ENCODE results near the gene ARTN. TPM values are rescaled to one million over a fixed set of nuclear protein-coding genes. Genes with fewer than 3 reads are reported as not detected.

ARTN gene
- total and polyA plus RNA-seq, 9 of the 15 experiments (the other 6 are each of a cell fraction or from before 2014, with no cell fraction given) = 0.06 to 0.38 TPM; not detected in 7

DNA sequence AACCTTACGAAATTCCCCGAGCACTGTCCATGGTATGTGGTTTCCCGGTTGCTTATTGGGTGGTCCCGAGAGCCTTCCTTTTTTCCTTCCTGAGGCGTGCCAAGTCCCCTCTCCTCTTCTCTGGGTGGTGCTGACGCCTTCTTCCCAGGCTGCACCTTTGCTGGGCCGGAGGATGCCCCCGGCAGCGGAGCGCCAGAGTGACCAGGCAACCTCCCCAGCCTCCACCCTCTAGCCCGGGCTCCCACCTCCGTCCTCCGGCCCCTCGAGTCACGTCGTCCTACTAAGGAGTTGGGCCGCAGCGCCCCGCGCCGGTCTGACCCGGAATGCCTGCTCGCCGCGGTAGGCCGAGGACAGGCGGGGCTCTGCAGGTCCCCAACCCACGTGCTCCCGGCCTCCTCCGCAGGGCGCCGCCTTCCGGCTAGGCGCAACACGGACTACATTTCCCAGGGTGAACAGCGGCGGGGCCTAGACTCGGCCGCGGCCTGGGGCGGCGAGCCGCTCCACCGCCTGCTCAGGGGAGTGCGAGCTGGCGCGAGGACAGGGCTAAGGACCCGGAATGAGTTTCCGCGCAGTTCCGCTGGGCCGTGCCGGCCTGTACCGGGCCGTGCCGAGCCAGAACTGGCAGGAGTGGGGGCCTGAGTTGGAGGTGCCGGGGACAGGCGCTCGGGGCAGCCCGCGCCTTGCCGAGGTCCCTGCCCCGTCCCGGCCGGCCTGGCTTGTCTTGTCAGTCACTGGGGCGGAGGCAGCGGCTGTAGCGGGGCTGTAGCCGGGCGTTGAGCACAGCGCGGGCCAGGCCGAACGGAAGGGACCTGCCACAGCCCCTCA, 12.8 kb downstream of the ARTN start, which contains the start of gene IPO13 (continued):
- TF ChIP-seq, protein P1, sequence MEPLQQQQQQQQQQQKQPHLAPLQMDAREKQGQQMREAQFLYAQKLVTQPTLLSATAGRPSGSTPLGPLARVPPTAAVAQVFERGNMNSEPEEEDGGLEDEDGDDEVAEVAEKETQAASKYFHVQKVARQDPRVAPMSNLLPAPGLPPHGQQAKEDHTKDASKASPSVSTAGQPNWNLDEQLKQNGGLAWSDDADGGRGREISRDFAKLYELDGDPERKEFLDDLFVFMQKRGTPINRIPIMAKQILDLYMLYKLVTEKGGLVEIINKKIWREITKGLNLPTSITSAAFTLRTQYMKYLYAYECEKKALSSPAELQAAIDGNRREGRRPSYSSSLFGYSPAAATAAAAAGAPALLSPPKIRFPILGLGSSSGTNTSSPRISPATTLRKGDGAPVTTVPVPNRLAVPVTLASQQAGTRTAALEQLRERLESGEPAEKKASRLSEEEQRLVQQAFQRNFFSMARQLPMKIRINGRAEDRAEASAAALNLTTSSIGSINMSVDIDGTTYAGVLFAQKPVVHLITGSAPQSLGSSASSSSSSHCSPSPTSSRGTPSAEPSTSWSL (CRISPR knock-in tag; IDR thresholded peaks at IDR 0.05; ENCODE audit: borderline replicate concordance) = no peak
- no peak for TF ChIP-seq WHSC1 (IDR thresholded peaks at IDR 0.05; ENCODE audit: low read length)
- TF ChIP-seq, protein P2, sequence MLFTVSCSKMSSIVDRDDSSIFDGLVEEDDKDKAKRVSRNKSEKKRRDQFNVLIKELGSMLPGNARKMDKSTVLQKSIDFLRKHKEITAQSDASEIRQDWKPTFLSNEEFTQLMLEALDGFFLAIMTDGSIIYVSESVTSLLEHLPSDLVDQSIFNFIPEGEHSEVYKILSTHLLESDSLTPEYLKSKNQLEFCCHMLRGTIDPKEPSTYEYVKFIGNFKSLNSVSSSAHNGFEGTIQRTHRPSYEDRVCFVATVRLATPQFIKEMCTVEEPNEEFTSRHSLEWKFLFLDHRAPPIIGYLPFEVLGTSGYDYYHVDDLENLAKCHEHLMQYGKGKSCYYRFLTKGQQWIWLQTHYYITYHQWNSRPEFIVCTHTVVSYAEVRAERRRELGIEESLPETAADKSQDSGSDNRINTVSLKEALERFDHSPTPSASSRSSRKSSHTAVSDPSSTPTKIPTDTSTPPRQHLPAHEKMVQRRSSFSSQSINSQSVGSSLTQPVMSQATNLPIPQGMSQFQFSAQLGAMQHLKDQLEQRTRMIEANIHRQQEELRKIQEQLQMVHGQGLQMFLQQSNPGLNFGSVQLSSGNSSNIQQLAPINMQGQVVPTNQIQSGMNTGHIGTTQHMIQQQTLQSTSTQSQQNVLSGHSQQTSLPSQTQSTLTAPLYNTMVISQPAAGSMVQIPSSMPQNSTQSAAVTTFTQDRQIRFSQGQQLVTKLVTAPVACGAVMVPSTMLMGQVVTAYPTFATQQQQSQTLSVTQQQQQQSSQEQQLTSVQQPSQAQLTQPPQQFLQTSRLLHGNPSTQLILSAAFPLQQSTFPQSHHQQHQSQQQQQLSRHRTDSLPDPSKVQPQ (CRISPR knock-in tag; IDR thresholded peaks at IDR 0.05; ENCODE audit: borderline replicate concordance) = no peak
- TF ChIP-seq ZNF589 (CRISPR knock-in tag; IDR thresholded peaks at IDR 0.05; ENCODE audit: low read depth) = peak; percentile 72; the same call in 1 of the 2 replicates
- peak; percentile 24; the same call in 1 of the 2 replicates for TF ChIP-seq HIVEP1 (CRISPR knock-in tag; IDR thresholded peaks at IDR 0.05)
- no peak for TF ChIP-seq PPARD (CRISPR knock-in tag; IDR thresholded peaks at IDR 0.05)
- peak; percentile 72; the same call in 1 of the 2 replicates for TF ChIP-seq SIN3B (IDR thresholded peaks at IDR 0.05; ENCODE audit: low read depth)
- TF ChIP-seq, protein P3, sequence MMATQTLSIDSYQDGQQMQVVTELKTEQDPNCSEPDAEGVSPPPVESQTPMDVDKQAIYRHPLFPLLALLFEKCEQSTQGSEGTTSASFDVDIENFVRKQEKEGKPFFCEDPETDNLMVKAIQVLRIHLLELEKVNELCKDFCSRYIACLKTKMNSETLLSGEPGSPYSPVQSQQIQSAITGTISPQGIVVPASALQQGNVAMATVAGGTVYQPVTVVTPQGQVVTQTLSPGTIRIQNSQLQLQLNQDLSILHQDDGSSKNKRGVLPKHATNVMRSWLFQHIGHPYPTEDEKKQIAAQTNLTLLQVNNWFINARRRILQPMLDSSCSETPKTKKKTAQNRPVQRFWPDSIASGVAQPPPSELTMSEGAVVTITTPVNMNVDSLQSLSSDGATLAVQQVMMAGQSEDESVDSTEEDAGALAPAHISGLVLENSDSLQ (IDR thresholded peaks at IDR 0.05) = peak; percentile 95
- peak; percentile 73; the same call in 1 of the 2 replicates for TF ChIP-seq ZNF12 (CRISPR knock-in tag; IDR thresholded peaks at IDR 0.05)
- no peak for TF ChIP-seq HDAC3 (IDR thresholded peaks at IDR 0.05; ENCODE audit: borderline replicate concordance, partially characterized antibody)
- no peak for TF ChIP-seq ZNF408 (CRISPR knock-in tag; IDR thresholded peaks at IDR 0.05; ENCODE audit: low read depth)
- TF ChIP-seq U2AF2 (optimal IDR thresholded peaks at IDR 0.05; ENCODE audit: low read depth, low read length) = no peak
- peak; percentile 57 for TF ChIP-seq PML (IDR thresholded peaks at IDR 0.05; ENCODE audit: low read length)
- no peak for TF ChIP-seq RBM39 (optimal IDR thresholded peaks at IDR 0.05; ENCODE audit: low read depth, low read length)
- peak; percentile 88 for TF ChIP-seq RBBP5 (IDR thresholded peaks at IDR 0.05; ENCODE audit: borderline replicate concordance, insufficient read depth, low read length, poor library complexity, severe bottlenecking)
- no peak for TF ChIP-seq RBM14 (IDR thresholded peaks at IDR 0.05; ENCODE audit: borderline replicate concordance, insufficient read depth, low read depth, low read length)
- TF ChIP-seq, protein P4, sequence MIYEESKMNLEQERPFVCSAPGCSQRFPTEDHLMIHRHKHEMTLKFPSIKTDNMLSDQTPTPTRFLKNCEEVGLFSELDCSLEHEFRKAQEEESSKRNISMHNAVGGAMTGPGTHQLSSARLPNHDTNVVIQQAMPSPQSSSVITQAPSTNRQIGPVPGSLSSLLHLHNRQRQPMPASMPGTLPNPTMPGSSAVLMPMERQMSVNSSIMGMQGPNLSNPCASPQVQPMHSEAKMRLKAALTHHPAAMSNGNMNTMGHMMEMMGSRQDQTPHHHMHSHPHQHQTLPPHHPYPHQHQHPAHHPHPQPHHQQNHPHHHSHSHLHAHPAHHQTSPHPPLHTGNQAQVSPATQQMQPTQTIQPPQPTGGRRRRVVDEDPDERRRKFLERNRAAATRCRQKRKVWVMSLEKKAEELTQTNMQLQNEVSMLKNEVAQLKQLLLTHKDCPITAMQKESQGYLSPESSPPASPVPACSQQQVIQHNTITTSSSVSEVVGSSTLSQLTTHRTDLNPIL (CRISPR knock-in tag; IDR thresholded peaks at IDR 0.05) = no peak

All from K562 (cell line).